A549 (cell line): Measurements from ENCODE around the gene RECK.

Source experiments
- CEBPB ChIP-seq, 2 experiments: fragments of >200 bp in 1 of 2; sonication (Bioruptor Twin) in 1 of 2; formaldehyde crosslinking in 1 of 2; IDR thresholded peaks; 2 replicates each; pipeline ENCODE4 v1.6.1; 2012 to 2016
- CTCF ChIP-seq: fragments of >200 bp; sonication (Bioruptor Twin); formaldehyde crosslinking; IDR thresholded peaks from 3 replicates; pipeline ENCODE4 v1.5.1; 2016
- EP300 ChIP-seq, 2 experiments: fragments of >200 bp; sonication (Bioruptor Twin); formaldehyde crosslinking; IDR thresholded peaks; 2 replicates in 1 of 2; 3 replicates in 1 of 2; pipeline ENCODE4 v1.6.1; 2016 to 2017
- ESRRA ChIP-seq: fragments of 150-350 bp; IDR thresholded peaks from 2 replicates; pipeline ENCODE4 v1.6.1; 2014; ENCODE audit warnings: mild to moderate bottlenecking, low read length, borderline replicate concordance
- POLR2A ChIP-seq: IDR thresholded peaks from 2 replicates; pipeline ENCODE4 v1.6.1; 2012; ENCODE audit warnings: mild to moderate bottlenecking, low read length
- RAD21 ChIP-seq, 2 experiments: fragments of >200 bp in 1 of 2; sonication (Bioruptor Twin) in 1 of 2; formaldehyde crosslinking in 1 of 2; IDR thresholded peaks in 1 of 2; conservative IDR thresholded peaks in 1 of 2; 2 replicates in 1 of 2; 3 replicates in 1 of 2; pipeline ENCODE4 v1.6.1; 2012 to 2018; ENCODE audit warnings: inconsistent platforms in 1 of 2
- REST ChIP-seq: fragments of 200-600 bp; sonication (generic); IDR thresholded peaks from 2 replicates; pipeline ENCODE4 v1.6.1; 2016; ENCODE audit warnings: antibody characterized with exemption, mild to moderate bottlenecking, moderate library complexity

GRCh38 chr9:36110434-36110833 lies 73.7 kb downstream of the RECK start:
- TF ChIP-seq REST, result no peak
- TF ChIP-seq ESRRA, result no peak
- TF ChIP-seq EP300 (IDR thresholded peaks at IDR 0.05), result no peak
- TF ChIP-seq CTCF, result peak; percentile 34; the same call in 1 of the 3 replicates
- peak; percentile 35 to 52; a peak in 4 of 5 replicates for TF ChIP-seq RAD21 (conservative IDR thresholded peaks at IDR 0.05 in 1 of 2, IDR thresholded peaks at IDR 0.05 in 1 of 2)
- TF ChIP-seq CEBPB (IDR thresholded peaks at IDR 0.05), result no peak
- TF ChIP-seq POLR2A, result no peak
